Peyer's patch (tissue), 4 donors: Measurements from ENCODE around the gene PIP5K1C. TPM values are rescaled to one million over a fixed set of nuclear protein-coding genes. Genes with fewer than 3 reads are reported as not detected.
"Not testable (repeated sequence)": the region's sequence is repeated elsewhere in the genome, so short reads cannot be mapped to it uniquely, and the experiment has no call there.

ENCODE experiments used
- DNase-seq, 3 donors: peaks; one replicate each; pipeline ENCODE4 v3.0.0-alpha.2; 2017 to 2019
- H3K27ac ChIP-seq, 4 donors: fragments of 200-600 bp; sonication (generic); one replicate each; pipeline ENCODE4 v1.5.1; 2016 to 2019
- H3K27me3 ChIP-seq, 2 donors: fragments of 200-600 bp; sonication (generic); one replicate each; pipeline ENCODE4 v1.5.1; 2019
- H3K36me3 ChIP-seq, 3 donors: fragments of 200-600 bp; sonication (generic); one replicate each; pipeline ENCODE4 v1.5.1; 2016 to 2019
- H3K4me1 ChIP-seq, 4 donors: fragments of 200-600 bp; sonication (generic); one replicate each; pipeline ENCODE4 v1.5.1; 2016 to 2019
- H3K4me3 ChIP-seq, 4 donors: fragments of 200-600 bp; sonication (generic); 1 replicate in 3 of 4; 2 replicates in 1 of 4; pipeline ENCODE4 v1.5.1; 2016 to 2019; ENCODE audit warnings: mild to moderate bottlenecking in 1 of 4
- H3K9me3 ChIP-seq, 4 donors: fragments of 200-600 bp; sonication (generic); one replicate each; pipeline ENCODE4 v1.5.1; 2016 to 2019; ENCODE audit warnings: mild to moderate bottlenecking in 1 of 4
- POLR2A ChIP-seq, 2 donors: fragments of 450-650 bp; IDR thresholded peaks; one replicate each; pipeline ENCODE4 v1.5.1; 2017; ENCODE audit warnings: antibody characterized with exemption in 2 of 2, mild to moderate bottlenecking in 2 of 2, moderate library complexity in 2 of 2
- total RNA-seq, 4 donors: library from RNA; depleted of rRNA; stranded (reverse); fragments of >200 nt; gene quantifications; one replicate each; pipeline ENCODE4 v1.1.0, GENCODE V29; 2016
- TF ChIP-seq, protein P1 (sequence below), 6 experiments: fragments of 450-650 bp in 4 of 6; fragments of 200-600 bp in 2 of 6; sonication (generic) in 1 of 6; IDR thresholded peaks; one replicate each; pipeline ENCODE4 v1.5.1; 2017 to 2019; ENCODE audit warnings: antibody characterized with exemption in 6 of 6, mild to moderate bottlenecking in 3 of 6, moderate library complexity in 1 of 6

PIP5K1C gene
- total RNA-seq, 4 donors from 2014 or later: 22.6 to 27.2 (median 26.1) TPM

DNA sequence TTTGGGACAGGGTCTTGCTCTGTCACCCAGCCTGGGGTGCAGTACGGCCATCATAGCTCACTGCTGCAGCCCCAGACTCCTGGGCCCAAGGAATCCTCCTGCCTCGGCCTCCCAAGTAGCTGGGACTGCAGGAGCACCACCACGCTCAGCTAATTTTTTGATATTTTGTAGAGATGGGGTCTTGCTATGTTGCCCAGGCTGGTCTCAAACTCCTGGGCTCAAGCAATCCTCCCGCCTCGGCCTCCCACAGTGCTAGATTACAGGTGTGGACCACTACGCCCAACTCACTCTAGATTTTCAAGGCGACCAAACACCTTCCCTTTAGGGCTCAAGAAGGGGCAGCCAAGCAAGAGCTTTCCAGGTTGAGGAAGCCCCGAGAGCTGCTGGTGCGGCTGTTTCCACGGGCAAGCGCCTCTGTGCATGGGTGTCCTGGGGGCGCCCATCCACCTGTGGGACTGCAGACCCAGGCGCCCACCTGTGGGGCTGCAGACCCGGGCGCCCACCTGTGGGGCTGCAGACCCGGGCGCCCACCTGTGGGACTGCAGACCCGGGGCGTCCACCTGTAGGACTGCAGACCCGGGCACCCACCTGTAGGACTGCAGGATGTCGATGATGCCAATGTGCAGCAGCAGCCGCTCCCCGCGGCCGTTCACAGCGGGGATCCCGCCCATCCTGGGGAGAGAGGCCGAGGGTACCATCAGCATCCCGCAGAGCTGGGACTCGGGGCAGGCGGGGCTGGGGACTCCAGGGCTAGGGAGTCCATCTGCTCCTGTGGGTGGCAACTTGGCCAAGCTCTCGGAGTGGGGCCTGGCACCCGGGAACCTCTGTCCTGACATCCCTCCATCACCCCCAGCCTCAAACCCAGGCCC, 52.0 kb downstream of the PIP5K1C start:
- no peak for DNase-seq
- peaks cover 0 to 66% (median 0%) of the 10 kb centered on the region in 3 donors for H3K36me3 ChIP-seq
- no peak for TF ChIP-seq POLR2A (IDR thresholded peaks at IDR 0.05)
- TF ChIP-seq, protein P1, sequence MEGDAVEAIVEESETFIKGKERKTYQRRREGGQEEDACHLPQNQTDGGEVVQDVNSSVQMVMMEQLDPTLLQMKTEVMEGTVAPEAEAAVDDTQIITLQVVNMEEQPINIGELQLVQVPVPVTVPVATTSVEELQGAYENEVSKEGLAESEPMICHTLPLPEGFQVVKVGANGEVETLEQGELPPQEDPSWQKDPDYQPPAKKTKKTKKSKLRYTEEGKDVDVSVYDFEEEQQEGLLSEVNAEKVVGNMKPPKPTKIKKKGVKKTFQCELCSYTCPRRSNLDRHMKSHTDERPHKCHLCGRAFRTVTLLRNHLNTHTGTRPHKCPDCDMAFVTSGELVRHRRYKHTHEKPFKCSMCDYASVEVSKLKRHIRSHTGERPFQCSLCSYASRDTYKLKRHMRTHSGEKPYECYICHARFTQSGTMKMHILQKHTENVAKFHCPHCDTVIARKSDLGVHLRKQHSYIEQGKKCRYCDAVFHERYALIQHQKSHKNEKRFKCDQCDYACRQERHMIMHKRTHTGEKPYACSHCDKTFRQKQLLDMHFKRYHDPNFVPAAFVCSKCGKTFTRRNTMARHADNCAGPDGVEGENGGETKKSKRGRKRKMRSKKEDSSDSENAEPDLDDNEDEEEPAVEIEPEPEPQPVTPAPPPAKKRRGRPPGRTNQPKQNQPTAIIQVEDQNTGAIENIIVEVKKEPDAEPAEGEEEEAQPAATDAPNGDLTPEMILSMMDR (IDR thresholded peaks at IDR 0.05): no peak
- H3K27me3 ChIP-seq: no peaks in the 10 kb centered on the region
- no peaks in the 10 kb centered on the region for H3K4me1 ChIP-seq
- no peak overlapping the region for H3K4me3 ChIP-seq
- no peaks in the 10 kb centered on the region for H3K9me3 ChIP-seq
- no peak overlapping the region for H3K27ac ChIP-seq

DNA sequence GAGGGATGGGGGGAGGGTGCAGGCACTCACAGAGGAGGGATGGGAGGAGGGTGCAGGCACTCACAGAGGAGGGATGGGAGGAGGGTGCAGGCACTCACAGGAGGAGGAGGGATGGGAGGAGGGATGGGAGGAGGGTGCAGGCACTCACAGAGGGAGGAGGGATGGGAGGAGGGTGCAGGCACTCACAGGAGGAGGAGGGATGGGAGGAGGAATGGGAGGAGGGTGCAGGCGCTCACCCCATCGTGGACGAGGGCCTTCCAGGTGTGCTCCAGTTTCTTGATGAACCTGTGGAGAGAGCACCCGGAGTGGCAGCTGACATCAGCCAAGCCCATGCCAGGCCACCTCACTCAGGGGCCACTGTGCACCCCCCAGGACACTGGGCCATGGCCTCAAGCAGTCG, 53.2 kb downstream of the PIP5K1C start:
- not testable (repeated sequence) for H3K4me1 ChIP-seq, H3K4me3 ChIP-seq, DNase-seq, H3K27ac ChIP-seq, H3K9me3 ChIP-seq, H3K27me3 ChIP-seq
- peaks cover 0 to 63% (median 0%) of the 10 kb centered on the region in 3 donors for H3K36me3 ChIP-seq

DNA sequence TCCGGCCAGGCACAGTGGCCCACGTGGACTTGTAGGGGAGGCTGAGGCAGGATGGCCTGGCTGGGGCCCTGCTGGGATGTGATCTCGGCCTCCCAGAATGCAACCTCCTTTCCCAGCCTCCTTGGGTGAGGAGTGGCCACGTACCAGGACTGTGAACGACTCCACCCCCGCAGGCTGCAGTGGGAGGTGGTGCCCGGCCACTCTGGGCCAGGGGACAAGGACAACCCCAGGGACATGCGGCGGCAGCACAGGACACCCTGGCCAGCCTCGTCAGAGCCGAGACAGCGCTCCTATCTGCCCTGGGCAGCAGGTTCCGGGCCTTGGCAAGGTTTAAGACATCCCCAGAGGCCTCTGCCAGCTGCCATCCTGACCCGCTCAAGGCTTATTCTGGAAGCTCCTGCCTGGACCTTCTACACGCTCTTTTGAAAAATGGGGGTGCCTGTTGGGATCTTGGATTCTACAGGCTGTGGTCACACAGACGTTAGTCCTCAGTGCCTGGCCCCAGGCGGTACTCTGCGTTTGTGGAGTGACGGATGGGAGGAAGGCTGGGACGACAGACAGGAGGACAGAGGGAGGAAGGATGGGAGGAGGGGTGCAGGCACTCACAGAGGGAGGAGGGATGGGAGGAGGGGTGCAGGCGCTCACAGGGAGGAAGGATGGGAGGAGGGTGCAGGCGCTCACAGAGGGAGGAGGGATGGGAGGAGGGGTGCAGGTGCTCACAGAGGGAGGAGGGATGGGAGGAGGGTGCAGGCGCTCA, 53.8 kb downstream of the PIP5K1C start:
- DNase-seq: no peak
- H3K9me3 ChIP-seq: no peaks in the 10 kb centered on the region
- TF ChIP-seq, protein P1 (IDR thresholded peaks at IDR 0.05): no peak
- no peak for TF ChIP-seq POLR2A (IDR thresholded peaks at IDR 0.05)
- H3K4me3 ChIP-seq: no peak overlapping the region
- H3K27me3 ChIP-seq: no peaks in the 10 kb centered on the region
- H3K4me1 ChIP-seq: no peaks in the 10 kb centered on the region
- peaks cover 0 to 62% (median 0%) of the 10 kb centered on the region in 3 donors for H3K36me3 ChIP-seq
- no peak overlapping the region for H3K27ac ChIP-seq

DNA sequence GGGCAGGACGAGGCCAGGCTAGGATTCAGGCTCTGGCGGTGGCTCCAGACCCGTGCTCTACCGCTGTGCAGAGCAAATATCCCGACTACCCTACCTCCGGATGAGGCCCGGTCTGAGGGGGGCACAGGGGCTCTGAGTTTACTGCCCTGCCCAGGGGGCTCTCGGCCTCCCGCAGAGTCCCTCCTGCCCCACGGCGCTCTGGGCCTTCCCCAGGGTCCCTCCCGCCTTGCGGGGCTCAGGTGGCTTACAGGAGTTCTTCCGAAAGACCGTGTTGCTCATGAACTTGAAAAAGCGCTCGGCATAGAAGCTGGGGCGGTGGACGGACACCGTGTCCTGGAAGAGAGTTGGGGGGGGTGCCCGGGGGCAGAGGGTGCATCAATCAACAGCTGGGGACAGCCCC, 54.5 kb downstream of the PIP5K1C start:
- Histone ChIP-seq H3K27me3 (no peaks in the 10 kb centered on the region), H3K36me3 (peaks cover 0 to 63% (median 0%) of the 10 kb centered on the region in 3 donors), H3K27ac (no peak overlapping the region), H3K4me1 (no peaks in the 10 kb centered on the region), H3K4me3 (no peak overlapping the region), H3K9me3 (no peaks in the 10 kb centered on the region)
- TF ChIP-seq, protein P1 (IDR thresholded peaks at IDR 0.05): no peak
- no peak for TF ChIP-seq POLR2A (IDR thresholded peaks at IDR 0.05)
- DNase-seq: no peak

DNA sequence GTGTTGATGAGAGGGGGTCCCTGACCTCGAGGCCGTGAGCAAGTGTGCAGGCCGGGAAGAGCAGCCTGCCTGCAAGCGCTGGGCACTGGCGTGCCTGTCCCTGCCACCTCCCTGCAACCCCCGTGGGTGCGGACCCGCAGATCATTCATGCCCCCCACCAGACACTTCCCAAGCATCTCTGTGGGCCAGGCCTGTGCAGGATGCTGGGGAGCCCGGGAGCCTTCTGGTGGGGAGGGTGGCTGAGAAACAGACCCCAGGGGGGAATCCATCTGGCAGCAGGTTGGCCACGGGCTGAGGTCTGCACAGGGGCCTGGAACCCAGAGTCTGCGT, 55.2 kb downstream of the PIP5K1C start:
- Histone ChIP-seq H3K27ac (no peak overlapping the region), H3K4me1 (no peaks in the 10 kb centered on the region), H3K9me3 (no peaks in the 10 kb centered on the region), H3K4me3 (no peak overlapping the region), H3K36me3 (peaks cover 0 to 63% (median 0%) of the 10 kb centered on the region in 3 donors), H3K27me3 (no peaks in the 10 kb centered on the region)
- DNase-seq: no peak
- TF ChIP-seq POLR2A (IDR thresholded peaks at IDR 0.05): no peak
- TF ChIP-seq, protein P1 (IDR thresholded peaks at IDR 0.05): no peak
